PFSK-1 (cell line): ENCODE measurements around the gene KCNQ2.

Experiments used
- POLR2AphosphoS5 ChIP-seq: IDR thresholded peaks from 2 replicates; pipeline ENCODE4 v1.6.1; 2012; ENCODE audit warnings: low read depth, mild to moderate bottlenecking, control low read depth, low read length, moderate library complexity
- REST ChIP-seq, 2 experiments: IDR thresholded peaks; 2 replicates each; pipeline versions ENCODE4 v1.6.1 to v1.8.0; 2011 to 2012; ENCODE audit warnings: low read depth in 2 of 2, low read length in 2 of 2, control low read depth in 1 of 2, inconsistent platforms in 1 of 2, mild to moderate bottlenecking in 1 of 2, moderate library complexity in 1 of 2; ENCODE audit not compliant: insufficient read depth in 1 of 2
- SIN3A ChIP-seq: IDR thresholded peaks from 2 replicates; pipeline ENCODE4 v1.6.1; 2012; ENCODE audit warnings: mild to moderate bottlenecking, low read length, moderate library complexity, borderline replicate concordance; ENCODE audit not compliant: insufficient read depth
- TAF1 ChIP-seq: IDR thresholded peaks from 2 replicates; pipeline ENCODE4 v1.6.1; 2012; ENCODE audit warnings: low read length, control low read depth, borderline replicate concordance; ENCODE audit not compliant: insufficient read depth

- TF ChIP-seq REST (IDR thresholded peaks at IDR 0.05; ENCODE audit: insufficient read depth in 1 of 2, low read depth in 2 of 2, low read length in 2 of 2) (no peak), TAF1 (no peak), POLR2AphosphoS5 (no peak), SIN3A (no peak)
Observed at GRCh38 chr20:63469019-63469712, 3.3 kb downstream of the KCNQ2 start.
